ENCODE results near the gene OLFML2A.

Gene OLFML2A

DNA sequence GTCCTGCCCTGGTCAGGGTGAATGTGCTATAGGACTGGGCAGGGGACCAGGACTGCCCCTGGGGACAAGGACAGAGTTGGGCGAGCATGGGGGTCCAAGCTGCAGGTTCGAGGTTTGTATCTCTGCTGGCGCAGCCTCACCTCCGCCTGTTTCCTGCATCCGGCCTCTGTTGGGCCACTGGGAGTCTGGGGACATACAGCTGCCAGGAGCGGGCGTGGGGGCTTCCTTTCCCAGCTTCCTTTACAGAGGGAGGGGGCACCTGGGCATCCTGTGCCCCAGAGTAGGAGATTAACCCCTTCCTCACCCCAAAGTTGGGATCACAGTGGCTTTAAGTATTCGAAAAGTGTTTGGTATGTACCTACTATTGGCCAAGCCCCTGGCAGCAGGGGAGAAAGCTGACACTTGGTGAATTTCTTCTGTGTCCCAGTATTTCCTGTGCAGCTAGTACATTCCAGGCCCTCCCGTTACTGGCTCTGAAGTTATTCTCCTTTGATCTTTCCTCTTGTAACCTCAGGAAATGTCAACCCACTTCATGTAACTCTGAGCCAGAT is 19.0 kb downstream of the OLFML2A start:
- Histone ChIP-seq H3K27ac (ENCODE audit: low read length) (no peak overlapping the region), H3K4me1 (ENCODE audit: control insufficient read depth, insufficient read depth, low read length) (no peaks in the 10 kb centered on the region), H3K9me3 (ENCODE audit: control insufficient read depth, insufficient read depth, low read length) (no peaks in the 10 kb centered on the region), H3K4me3 (ENCODE audit: low read length) (no peak overlapping the region), H3K36me3 (ENCODE audit: control insufficient read depth, insufficient read depth, low read length) (no peaks in the 10 kb centered on the region), H3K27me3 (ENCODE audit: control insufficient read depth, insufficient read depth, low read length) (no peaks in the 10 kb centered on the region)
- no peak for DNase-seq (ENCODE audit: low read depth, low spot score)
- no CpG with 5 or more reads among the region's 9 CpGs for WGBS (ENCODE audit: insufficient coverage, insufficient read length)

DNA sequence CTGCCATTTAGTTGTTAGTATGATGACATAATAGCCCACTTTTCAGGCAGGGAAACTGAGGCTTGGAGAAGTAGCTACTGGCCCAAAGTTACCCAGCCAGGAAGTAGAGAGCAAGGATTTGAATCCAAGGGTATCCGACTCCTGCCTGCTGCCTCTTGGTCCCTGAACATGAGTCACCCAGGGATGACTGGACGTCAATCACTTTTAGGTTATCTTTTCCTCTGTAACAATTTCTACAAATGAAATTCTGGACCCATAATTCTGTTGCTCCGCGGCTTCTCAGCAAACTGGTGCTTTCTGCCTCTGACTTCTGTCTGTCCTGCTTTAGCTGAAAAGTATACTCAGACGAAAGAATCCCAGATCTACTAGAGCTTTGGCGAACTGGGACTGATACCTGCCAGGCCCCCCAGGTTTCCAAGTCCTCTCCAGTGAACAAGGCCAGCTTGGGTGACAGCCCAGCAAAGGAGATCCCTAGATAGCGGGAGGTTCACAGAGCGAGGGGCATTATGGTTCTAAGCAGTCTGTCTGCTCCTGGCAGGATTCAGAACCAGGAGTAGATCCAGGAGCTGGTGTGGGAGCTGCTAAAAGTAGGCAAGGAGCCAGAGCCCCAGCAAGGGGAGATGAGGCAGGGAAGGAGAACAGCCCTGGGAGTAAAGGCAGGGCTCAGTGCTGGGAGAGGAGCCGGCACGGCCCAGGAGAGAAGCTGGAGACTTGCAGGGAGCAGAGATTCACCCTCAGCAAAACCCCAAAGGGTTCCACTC is 20.6 kb downstream of the OLFML2A start:
- Histone ChIP-seq H3K9me3 (ENCODE audit: control insufficient read depth, insufficient read depth, low read length) (no peaks in the 10 kb centered on the region), H3K27ac (ENCODE audit: low read length) (no peak overlapping the region), H3K4me3 (ENCODE audit: low read length) (no peak overlapping the region), H3K36me3 (ENCODE audit: control insufficient read depth, insufficient read depth, low read length) (no peaks in the 10 kb centered on the region), H3K27me3 (ENCODE audit: control insufficient read depth, insufficient read depth, low read length) (no peaks in the 10 kb centered on the region), H3K4me1 (ENCODE audit: control insufficient read depth, insufficient read depth, low read length) (no peaks in the 10 kb centered on the region)
- no CpG with 5 or more reads among the region's 10 CpGs for WGBS (ENCODE audit: insufficient coverage, insufficient read length)
- DNase-seq (ENCODE audit: low read depth, low spot score): no peak

- H3K27me3 ChIP-seq (ENCODE audit: control insufficient read depth, insufficient read depth, low read length): no peaks in the 10 kb centered on the region
- H3K4me3 ChIP-seq (ENCODE audit: low read length): no peak overlapping the region
- no peak for DNase-seq (ENCODE audit: low read depth, low spot score)
- H3K27ac ChIP-seq (ENCODE audit: low read length): no peak overlapping the region
- no CpG with 5 or more reads among the region's 13 CpGs for WGBS (ENCODE audit: insufficient coverage, insufficient read length)
- no peaks in the 10 kb centered on the region for H3K4me1 ChIP-seq (ENCODE audit: control insufficient read depth, insufficient read depth, low read length)
- H3K36me3 ChIP-seq (ENCODE audit: control insufficient read depth, insufficient read depth, low read length): no peaks in the 10 kb centered on the region
- H3K9me3 ChIP-seq (ENCODE audit: control insufficient read depth, insufficient read depth, low read length): no peaks in the 10 kb centered on the region
These were observed 22.5 kb downstream of the OLFML2A start for GRCh38 chr9:124799274-124800006.

DNA sequence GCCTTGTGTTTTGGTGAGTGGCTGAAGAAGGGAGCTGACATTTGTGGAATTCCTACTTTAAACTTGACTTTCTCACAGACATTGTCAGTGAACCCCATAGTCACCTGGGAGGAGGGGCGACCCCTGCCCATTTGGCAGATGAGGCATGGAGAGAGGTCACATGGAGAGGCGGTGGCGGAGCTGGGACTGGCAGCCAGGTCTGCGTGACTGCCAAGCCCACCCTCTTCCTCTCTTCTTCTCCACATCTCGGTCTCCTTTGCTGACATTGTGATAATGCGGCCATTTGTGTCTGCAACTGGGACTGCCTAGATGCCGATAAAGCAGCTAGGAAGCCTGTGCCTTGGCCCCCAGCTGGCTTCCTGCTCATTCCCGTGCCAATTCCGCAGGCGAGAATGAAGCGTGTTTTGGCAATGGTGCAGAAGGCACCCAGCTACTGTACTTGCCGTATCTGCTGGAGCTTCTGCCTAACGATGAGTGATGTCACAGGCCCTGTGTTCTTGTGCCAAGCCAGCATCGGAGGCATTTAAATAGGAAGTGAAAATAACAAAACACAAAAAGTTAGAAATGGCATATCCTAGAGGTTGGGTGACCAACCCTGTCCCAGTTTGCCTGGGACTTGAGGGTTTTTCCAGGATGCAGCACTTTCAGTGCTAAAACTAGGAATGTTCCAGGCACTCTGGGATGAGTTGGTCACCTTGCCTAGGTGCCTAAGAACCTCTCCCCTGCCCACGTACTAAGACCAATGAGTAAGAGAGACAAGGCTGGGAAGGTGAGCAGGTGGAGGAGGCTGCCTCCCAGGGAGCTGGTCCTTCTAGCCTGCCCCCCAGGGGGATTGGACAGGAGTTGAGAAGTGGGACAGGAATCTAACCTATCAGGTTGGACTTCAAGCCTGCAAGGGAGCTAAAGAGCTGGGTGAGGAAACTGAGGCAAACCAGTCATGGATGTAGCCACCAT is 23.6 kb downstream of the OLFML2A start:
- Histone ChIP-seq H3K9me3 (ENCODE audit: control insufficient read depth, insufficient read depth, low read length) (no peaks in the 10 kb centered on the region), H3K27ac (ENCODE audit: low read length) (no peak overlapping the region), H3K4me3 (ENCODE audit: low read length) (no peak overlapping the region), H3K4me1 (ENCODE audit: control insufficient read depth, insufficient read depth, low read length) (no peaks in the 10 kb centered on the region), H3K36me3 (ENCODE audit: control insufficient read depth, insufficient read depth, low read length) (no peaks in the 10 kb centered on the region), H3K27me3 (ENCODE audit: control insufficient read depth, insufficient read depth, low read length) (no peaks in the 10 kb centered on the region)
- no peak for DNase-seq (ENCODE audit: low read depth, low spot score)
- WGBS (ENCODE audit: insufficient coverage, insufficient read length): no CpG with 5 or more reads among the region's 15 CpGs

DNA sequence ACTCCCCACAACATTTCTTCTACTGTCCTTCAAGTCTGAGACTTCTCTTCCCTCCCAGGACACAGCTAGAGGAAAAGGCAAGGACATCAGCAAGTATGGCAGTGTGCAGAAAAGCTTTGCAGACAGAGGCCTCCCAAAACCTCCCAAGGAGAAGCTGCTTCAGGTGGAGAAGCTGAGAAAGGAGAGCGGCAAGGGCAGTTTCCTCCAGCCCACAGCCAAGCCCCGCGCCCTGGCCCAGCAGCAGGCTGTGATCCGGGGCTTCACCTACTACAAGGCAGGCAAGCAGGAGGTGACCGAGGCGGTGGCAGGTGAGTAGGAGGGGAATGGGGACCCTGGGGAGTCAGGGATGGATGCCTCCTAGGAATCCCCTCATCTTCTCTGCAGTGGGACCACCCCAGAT is 24.4 kb downstream of the OLFML2A start:
- H3K27me3 ChIP-seq (ENCODE audit: control insufficient read depth, insufficient read depth, low read length): no peaks in the 10 kb centered on the region
- no peak for DNase-seq (ENCODE audit: low read depth, low spot score)
- H3K9me3 ChIP-seq (ENCODE audit: control insufficient read depth, insufficient read depth, low read length): no peaks in the 10 kb centered on the region
- no peak overlapping the region for H3K27ac ChIP-seq (ENCODE audit: low read length)
- H3K36me3 ChIP-seq (ENCODE audit: control insufficient read depth, insufficient read depth, low read length): no peaks in the 10 kb centered on the region
- no peaks in the 10 kb centered on the region for H3K4me1 ChIP-seq (ENCODE audit: control insufficient read depth, insufficient read depth, low read length)
- no CpG with 5 or more reads among the region's 6 CpGs for WGBS (ENCODE audit: insufficient coverage, insufficient read length)
- H3K4me3 ChIP-seq (ENCODE audit: low read length): no peak overlapping the region

GRCh38 chr9:124802426-124802825 is 25.5 kb downstream of the OLFML2A start:
- H3K27ac ChIP-seq (ENCODE audit: low read length): no peak overlapping the region
- no peak for DNase-seq (ENCODE audit: low read depth, low spot score)
- no CpG with 5 or more reads among the region's 3 CpGs for WGBS (ENCODE audit: insufficient coverage, insufficient read length)

DNA sequence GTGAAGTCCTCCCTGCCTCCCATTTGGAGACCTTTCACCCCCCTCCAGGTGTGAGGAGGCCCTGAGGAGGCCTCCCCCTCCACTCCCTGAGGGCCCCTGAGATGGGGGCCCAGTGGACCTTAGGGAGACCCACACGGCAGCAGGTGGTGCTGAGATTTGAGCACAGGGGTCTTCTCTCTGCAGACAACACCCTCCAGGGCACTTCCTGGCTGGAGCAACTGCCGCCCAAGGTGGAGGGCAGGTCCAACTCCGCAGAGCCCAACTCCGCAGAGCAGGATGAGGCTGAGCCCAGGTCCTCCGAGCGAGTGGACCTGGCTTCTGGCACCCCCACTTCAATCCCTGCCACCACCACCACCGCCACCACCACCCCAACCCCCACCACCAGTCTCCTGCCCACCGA is 27.0 kb downstream of the OLFML2A start:
- WGBS (ENCODE audit: insufficient coverage, insufficient read length): no CpG with 5 or more reads among the region's 8 CpGs
- no peaks in the 10 kb centered on the region for H3K36me3 ChIP-seq (ENCODE audit: control insufficient read depth, insufficient read depth, low read length)
- no peak for DNase-seq (ENCODE audit: low read depth, low spot score)

More at GRCh38 chr9:124802426-124802825, 25.5 kb downstream of the OLFML2A start:
- no peaks in the 10 kb centered on the region for H3K27me3 ChIP-seq (ENCODE audit: control insufficient read depth, insufficient read depth, low read length)
- H3K9me3 ChIP-seq (ENCODE audit: control insufficient read depth, insufficient read depth, low read length): no peaks in the 10 kb centered on the region
- H3K36me3 ChIP-seq (ENCODE audit: control insufficient read depth, insufficient read depth, low read length): no peaks in the 10 kb centered on the region
- H3K4me3 ChIP-seq (ENCODE audit: low read length): no peak overlapping the region
- H3K4me1 ChIP-seq (ENCODE audit: control insufficient read depth, insufficient read depth, low read length): no peaks in the 10 kb centered on the region

GRCh38 chr9:124805186-124805585 is 28.3 kb downstream of the OLFML2A start:
- Histone ChIP-seq H3K27ac (ENCODE audit: low read length) (no peak overlapping the region), H3K9me3 (ENCODE audit: control insufficient read depth, insufficient read depth, low read length) (no peaks in the 10 kb centered on the region), H3K4me3 (ENCODE audit: low read length) (no peak overlapping the region), H3K4me1 (ENCODE audit: control insufficient read depth, insufficient read depth, low read length) (no peaks in the 10 kb centered on the region; the same call in 1 of the 2 replicates), H3K27me3 (ENCODE audit: control insufficient read depth, insufficient read depth, low read length) (no peaks in the 10 kb centered on the region), H3K36me3 (ENCODE audit: control insufficient read depth, insufficient read depth, low read length) (0 out of 2 replicates have a peak, but pooled peaks cover 2% of the 10 kb centered on the region)
- no peak for DNase-seq (ENCODE audit: low read depth, low spot score)
- no CpG with 5 or more reads among the region's 4 CpGs for WGBS (ENCODE audit: insufficient coverage, insufficient read length)

More for the DNA sequence above, 27.0 kb downstream of the OLFML2A start:
- Histone ChIP-seq H3K4me1 (ENCODE audit: control insufficient read depth, insufficient read depth, low read length) (no peaks in the 10 kb centered on the region; the same call in 1 of the 2 replicates), H3K27me3 (ENCODE audit: control insufficient read depth, insufficient read depth, low read length) (no peaks in the 10 kb centered on the region), H3K27ac (ENCODE audit: low read length) (no peak overlapping the region), H3K4me3 (ENCODE audit: low read length) (no peak overlapping the region), H3K9me3 (ENCODE audit: control insufficient read depth, insufficient read depth, low read length) (no peaks in the 10 kb centered on the region)

- Histone ChIP-seq H3K4me1 (ENCODE audit: control insufficient read depth, insufficient read depth, low read length) (peaks cover 11% of the 10 kb centered on the region), H3K9me3 (ENCODE audit: control insufficient read depth, insufficient read depth, low read length) (no peaks in the 10 kb centered on the region), H3K36me3 (ENCODE audit: control insufficient read depth, insufficient read depth, low read length) (0 out of 2 replicates have a peak, but pooled peaks cover 2% of the 10 kb centered on the region), H3K27me3 (ENCODE audit: control insufficient read depth, insufficient read depth, low read length) (no peaks in the 10 kb centered on the region), H3K27ac (ENCODE audit: low read length) (no peak overlapping the region), H3K4me3 (ENCODE audit: low read length) (no peak overlapping the region)
- no CpG with 5 or more reads among the region's 12 CpGs for WGBS (ENCODE audit: insufficient coverage, insufficient read length)
- no peak for DNase-seq (ENCODE audit: low read depth, low spot score)
These were observed 31.5 kb downstream of the OLFML2A start for GRCh38 chr9:124808246-124808956.

Data from iPS DF 6.9 (cell line).